Prostate gland (tissue), 2 donors: ENCODE measurements around the gene RAPGEF3. TPM values are rescaled to one million over a fixed set of nuclear protein-coding genes. Genes with fewer than 3 reads are reported as not detected.

ENCODE experiments used
- DNase-seq: peaks from one replicate; pipeline ENCODE4 v3.0.0-alpha.2; 2019; ENCODE audit warnings: low spot score
- H3K27ac ChIP-seq, 2 donors: fragments of 200-600 bp; sonication (generic); 2 replicates each; pipeline ENCODE4 v1.5.1; 2017 to 2019
- H3K27me3 ChIP-seq: fragments of 200-600 bp; sonication (generic); replicated peaks from 2 replicates; pipeline ENCODE4 v1.5.1; 2019; ENCODE audit not compliant: insufficient read depth
- H3K36me3 ChIP-seq, 2 donors: fragments of 200-600 bp; sonication (generic); 1 replicate in 1 of 2; 2 replicates in 1 of 2; pipeline versions ENCODE4 v1.5.1 to v1.8.1; 2017 to 2019
- H3K4me1 ChIP-seq: fragments of 200-600 bp; sonication (generic); replicated peaks from 2 replicates; pipeline ENCODE4 v1.5.1; 2019
- H3K4me3 ChIP-seq, 2 donors: fragments of 200-600 bp; sonication (generic); 2 replicates each; pipeline ENCODE4 v1.5.1; 2017 to 2019
- H3K9me3 ChIP-seq: fragments of 200-600 bp; sonication (generic); 2 replicates; pipeline ENCODE4 v1.5.1; 2017
- CTCF ChIP-seq, 4 experiments: fragments of 200-600 bp in 2 of 4; fragments of 450-650 bp in 2 of 4; sonication (generic) in 2 of 4; IDR thresholded peaks; 1 replicate in 3 of 4; 2 replicates in 1 of 4; pipeline ENCODE4 v1.5.1; 2016 to 2019; ENCODE audit warnings: antibody characterized with exemption in 4 of 4, mild to moderate bottlenecking in 2 of 4, moderate library complexity in 2 of 4
- POLR2A ChIP-seq: fragments of 450-650 bp; IDR thresholded peaks from one replicate; pipeline ENCODE4 v1.6.1; 2016; ENCODE audit warnings: antibody characterized with exemption, mild to moderate bottlenecking
- POLR2AphosphoS5 ChIP-seq: sonication (generic); formaldehyde crosslinking; IDR thresholded peaks from one replicate; pipeline ENCODE4 v1.6.1; 2017; ENCODE audit warnings: antibody characterized with exemption
- WGBS: methylation state at CpG from one replicate; pipeline ENCODE4 v1.1.5; 2018; 5-methylcytosine and 5-hydroxymethylcytosine counted together
- intact Hi-C: fragments of 100-400 bp; cut with DNase I; formaldehyde crosslinking; loops from one replicate; pipeline ENCODE4 v1.14.2; 2022
- total RNA-seq, 2 donors: library from RNA; depleted of rRNA; stranded (reverse); fragments of >200 nt; gene quantifications; one replicate each; pipeline ENCODE4 v1.1.0, GENCODE V29; 2016

Gene RAPGEF3
- total RNA-seq, 2 donors from 2014 or later = 19.1 to 28.5 TPM

- Histone ChIP-seq H3K27me3 (no peaks in the 10 kb centered on the region), H3K4me1 (peaks cover 2% of the 10 kb centered on the region), H3K36me3 (no peaks in the 10 kb centered on the region), H3K9me3 (no peaks in the 10 kb centered on the region), H3K27ac (no peak overlapping the region), H3K4me3 (no peak overlapping the region)
- no peak for DNase-seq
- TF ChIP-seq POLR2AphosphoS5 (no peak), CTCF (IDR thresholded peaks at IDR 0.05) (no peak), POLR2A (no peak)
- intact Hi-C loops = no loop called here
- 82% methylated on average over 3 of the region's 3 CpGs for WGBS
Observed at GRCh38 chr12:47762850-47763465, 4.3 kb upstream of the RAPGEF3 start.

- no peaks in the 10 kb centered on the region for H3K27me3 ChIP-seq
- no peaks in the 10 kb centered on the region for H3K36me3 ChIP-seq
- intact Hi-C loops = loop anchor here (5.0 kb wide), 1 partner anchor 41 kb away; no protein-coding TSS in a partner anchor
- DNase-seq = no peak
- no peak for TF ChIP-seq POLR2A
- no peak for TF ChIP-seq CTCF (IDR thresholded peaks at IDR 0.05)
- TF ChIP-seq POLR2AphosphoS5 = no peak
- peaks cover 22% of the 10 kb centered on the region for H3K4me1 ChIP-seq
- H3K9me3 ChIP-seq = no peaks in the 10 kb centered on the region
- peak overlapping the region; percentile 51 to 60 for H3K4me3 ChIP-seq
- H3K27ac ChIP-seq = peak overlapping the region; percentile 76 to 78
- WGBS = 1% methylated on average over 7 of the region's 10 CpGs
Observed at GRCh38 chr12:47758584-47758833, 171 bp downstream of the RAPGEF3 start.

GRCh38 chr12:47757840-47758583, 668 bp downstream of the RAPGEF3 start:
- peak overlapping the region; percentile 76 to 78 for H3K27ac ChIP-seq
- no peaks in the 10 kb centered on the region for H3K36me3 ChIP-seq
- peaks cover 26% of the 10 kb centered on the region for H3K4me1 ChIP-seq
- intact Hi-C loops = loop anchor here (1.0 to 5.0 kb wide), 2 partner anchors 16 to 41 kb away; no protein-coding TSS in a partner anchor
- no peak for TF ChIP-seq POLR2A
- no peak for DNase-seq
- H3K9me3 ChIP-seq = no peaks in the 10 kb centered on the region
- WGBS = 22% methylated on average over 9 of the region's 20 CpGs
- no peaks in the 10 kb centered on the region for H3K27me3 ChIP-seq
- H3K4me3 ChIP-seq = peak overlapping the region; percentile 51 to 60

- H3K9me3 ChIP-seq = no peaks in the 10 kb centered on the region
- H3K27ac ChIP-seq = peak overlapping the region; percentile 76 to 78
- 53% methylated on average over 7 of the region's 7 CpGs for WGBS
- H3K36me3 ChIP-seq = no peaks in the 10 kb centered on the region
- intact Hi-C loops = loop anchor here (1.0 to 5.0 kb wide), 2 partner anchors 17 to 40 kb away; no protein-coding TSS in a partner anchor
- H3K4me1 ChIP-seq = peaks cover 28% of the 10 kb centered on the region
- H3K4me3 ChIP-seq = peak overlapping the region; percentile 51 to 60
- TF ChIP-seq POLR2A (no peak), POLR2AphosphoS5 (no peak), CTCF (IDR thresholded peaks at IDR 0.05) (no peak)
- no peaks in the 10 kb centered on the region for H3K27me3 ChIP-seq
- DNase-seq = no peak
Observed at GRCh38 chr12:47757364-47757839, 1.3 kb downstream of the RAPGEF3 start.

- H3K27ac ChIP-seq = peak overlapping the region; percentile 67 to 71
- TF ChIP-seq POLR2AphosphoS5 (peak; percentile 40), CTCF (IDR thresholded peaks at IDR 0.05) (no peak)
- WGBS = 68% methylated on average over 12 of the region's 12 CpGs
- intact Hi-C loops = loop anchor here (5.0 kb wide), 1 partner anchor 39 kb away; no protein-coding TSS in a partner anchor
- H3K4me1 ChIP-seq = peaks cover 28% of the 10 kb centered on the region
- H3K9me3 ChIP-seq = no peaks in the 10 kb centered on the region
- peak; percentile 76 for DNase-seq
- no peaks in the 10 kb centered on the region for H3K27me3 ChIP-seq
- H3K36me3 ChIP-seq = no peaks in the 10 kb centered on the region
- H3K4me3 ChIP-seq = no peak overlapping the region
Observed at GRCh38 chr12:47755655-47756562, 2.8 kb downstream of the RAPGEF3 start.
